Measurements from ENCODE around the gene JDP2. TPM values are rescaled to one million over a fixed set of nuclear protein-coding genes. Genes with fewer than 3 reads are reported as not detected.

Gene JDP2
- total and polyA plus RNA-seq, 3 donors from 2014 or later = 10.7 to 19.0 (median 14.0) TPM

GRCh38 chr14:75493592-75494087 is 65.8 kb downstream of the JDP2 start:
- no peaks in the 10 kb centered on the region for H3K9me3 ChIP-seq
- no peak for DNase-seq
- H3K4me3 ChIP-seq = no peak overlapping the region
- H3K36me3 ChIP-seq (ENCODE audit: low read depth, missing control alignments) = no peaks in the 10 kb centered on the region
- H3K4me1 ChIP-seq = no peaks in the 10 kb centered on the region
- no peaks in the 10 kb centered on the region for H3K27me3 ChIP-seq
- intact Hi-C loops (cut with DNase I; ENCODE audit: low total_unique reads) = no loop called here
- no peak for TF ChIP-seq CTCF (IDR thresholded peaks at IDR 0.05)
- TF ChIP-seq POLR2A (IDR thresholded peaks at IDR 0.05) = no peak
- no peak overlapping the region for H3K27ac ChIP-seq
- WGBS, 2 donors = 80 to 85% methylated on average over 8 of the region's 8 CpGs

GRCh38 chr14:75494896-75495295 is 67.1 kb downstream of the JDP2 start:
- no peaks in the 10 kb centered on the region for H3K27me3 ChIP-seq
- no peak overlapping the region for H3K27ac ChIP-seq
- WGBS, 2 donors = 94 to 96% methylated on average over 5 of the region's 5 CpGs
- no peaks in the 10 kb centered on the region for H3K36me3 ChIP-seq (ENCODE audit: low read depth, missing control alignments)
- H3K4me3 ChIP-seq = no peak overlapping the region
- H3K4me1 ChIP-seq = no peaks in the 10 kb centered on the region
- H3K9me3 ChIP-seq = no peaks in the 10 kb centered on the region
- intact Hi-C loops (cut with DNase I; ENCODE audit: low total_unique reads) = no loop called here
- DNase-seq = no peak
- TF ChIP-seq POLR2A (IDR thresholded peaks at IDR 0.05) (no peak), CTCF (IDR thresholded peaks at IDR 0.05) (no peak)

GRCh38 chr14:75495399-75495798 is 67.6 kb downstream of the JDP2 start:
- 77 to 87% methylated on average over 3 of the region's 3 CpGs for WGBS, 2 donors
- Histone ChIP-seq H3K4me1 (no peaks in the 10 kb centered on the region), H3K27me3 (no peaks in the 10 kb centered on the region), H3K27ac (no peak overlapping the region), H3K36me3 (ENCODE audit: low read depth, missing control alignments) (no peaks in the 10 kb centered on the region), H3K9me3 (no peaks in the 10 kb centered on the region), H3K4me3 (no peak overlapping the region)
- DNase-seq = no peak
- TF ChIP-seq CTCF (IDR thresholded peaks at IDR 0.05) = no peak
- TF ChIP-seq POLR2A (IDR thresholded peaks at IDR 0.05) = no peak
- intact Hi-C loops (cut with DNase I; ENCODE audit: low total_unique reads) = no loop called here

- H3K4me3 ChIP-seq = no peak overlapping the region
- H3K36me3 ChIP-seq (ENCODE audit: low read depth, missing control alignments) = no peaks in the 10 kb centered on the region
- H3K27ac ChIP-seq = no peak overlapping the region
- WGBS, 2 donors = 73 to 79% methylated on average over 5 of the region's 5 CpGs
- TF ChIP-seq POLR2A (IDR thresholded peaks at IDR 0.05) = no peak
- TF ChIP-seq CTCF (IDR thresholded peaks at IDR 0.05) = no peak
- DNase-seq = no peak
- intact Hi-C loops (cut with DNase I; ENCODE audit: low total_unique reads) = no loop called here
- no peaks in the 10 kb centered on the region for H3K27me3 ChIP-seq
- no peaks in the 10 kb centered on the region for H3K4me1 ChIP-seq
- no peaks in the 10 kb centered on the region for H3K9me3 ChIP-seq
Observed at GRCh38 chr14:75495882-75496281, 68.1 kb downstream of the JDP2 start.

GRCh38 chr14:75496755-75497154 is 68.9 kb downstream of the JDP2 start:
- Histone ChIP-seq H3K9me3 (no peaks in the 10 kb centered on the region), H3K4me3 (no peak overlapping the region), H3K27me3 (no peaks in the 10 kb centered on the region), H3K27ac (no peak overlapping the region), H3K4me1 (no peaks in the 10 kb centered on the region), H3K36me3 (ENCODE audit: low read depth, missing control alignments) (no peaks in the 10 kb centered on the region)
- TF ChIP-seq POLR2A (IDR thresholded peaks at IDR 0.05) (no peak), CTCF (IDR thresholded peaks at IDR 0.05) (no peak)
- intact Hi-C loops (cut with DNase I; ENCODE audit: low total_unique reads) = no loop called here
- WGBS, 2 donors = 94 to 98% methylated on average over 4 of the region's 4 CpGs
- DNase-seq = no peak
